ENCODE results near the gene GOLIM4. TPM values are rescaled to one million over a fixed set of nuclear protein-coding genes. Genes with fewer than 3 reads are reported as not detected.
A peak's percentile ranks its signal among the peaks of the same experiment; 100 is the strongest.

GOLIM4 gene
- total RNA-seq, 2 experiments from 2014 or later, result 1.7 to 1.9 TPM

- ChIA-PET POLR2A (no interaction called here), CTCF (no interaction called here)
- no peak for DNase-seq
- Mint-ChIP-seq H3K27ac (no peak overlapping the region), H3K36me3 (ENCODE audit: low read depth) (no peaks in the 10 kb centered on the region), H3K9me3 (no peaks in the 10 kb centered on the region), H3K27me3 (no peaks in the 10 kb centered on the region), H3K4me1 (no peaks in the 10 kb centered on the region), H3K4me3 (no peak overlapping the region)
These were observed 21.3 kb upstream of the GOLIM4 start for GRCh38 chr3:168117059-168117458.

- H3K4me3 Mint-ChIP-seq, result no peak overlapping the region
- no peaks in the 10 kb centered on the region for H3K36me3 Mint-ChIP-seq (ENCODE audit: low read depth)
- CTCF ChIA-PET, result no interaction called here
- no peak overlapping the region for H3K27ac Mint-ChIP-seq
- no peaks in the 10 kb centered on the region for H3K9me3 Mint-ChIP-seq
- POLR2A ChIA-PET, result no interaction called here
- no peaks in the 10 kb centered on the region for H3K27me3 Mint-ChIP-seq
- no peak for DNase-seq
- H3K4me1 Mint-ChIP-seq, result no peaks in the 10 kb centered on the region
These were observed 20.6 kb upstream of the GOLIM4 start for GRCh38 chr3:168116279-168116678.

- DNase-seq, result no peak
- CTCF ChIA-PET, result no interaction called here
- POLR2A ChIA-PET, result no interaction called here
- Mint-ChIP-seq H3K27me3 (no peaks in the 10 kb centered on the region), H3K36me3 (ENCODE audit: low read depth) (no peaks in the 10 kb centered on the region), H3K4me3 (no peak overlapping the region), H3K4me1 (no peaks in the 10 kb centered on the region), H3K27ac (no peak overlapping the region), H3K9me3 (no peaks in the 10 kb centered on the region)
These were observed 18.1 kb upstream of the GOLIM4 start for GRCh38 chr3:168113848-168114247.

- Mint-ChIP-seq H3K4me3 (no peak overlapping the region), H3K36me3 (ENCODE audit: low read depth) (no peaks in the 10 kb centered on the region), H3K9me3 (no peaks in the 10 kb centered on the region), H3K27ac (no peak overlapping the region), H3K27me3 (no peaks in the 10 kb centered on the region), H3K4me1 (no peaks in the 10 kb centered on the region)
- ChIA-PET CTCF (interaction anchor here (0.6 kb wide), 1 partner anchor 65 kb away, joined by 3 read pairs; no protein-coding TSS in a partner anchor), POLR2A (no interaction called here)
- DNase-seq, result no peak
These were observed 17.2 kb upstream of the GOLIM4 start for GRCh38 chr3:168112894-168113293.

- no peak overlapping the region for H3K4me3 Mint-ChIP-seq
These were observed 8.6 kb upstream of the GOLIM4 start for GRCh38 chr3:168104361-168104760.

GRCh38 chr3:168102735-168103410, 7.1 kb upstream of the GOLIM4 start:
- no peaks in the 10 kb centered on the region for H3K4me1 Mint-ChIP-seq
- H3K36me3 Mint-ChIP-seq (ENCODE audit: low read depth), result no peaks in the 10 kb centered on the region
- CTCF ChIA-PET, result no interaction called here

More at GRCh38 chr3:168104361-168104760, 8.6 kb upstream of the GOLIM4 start:
- Mint-ChIP-seq H3K4me1 (no peaks in the 10 kb centered on the region), H3K27ac (no peak overlapping the region), H3K36me3 (ENCODE audit: low read depth) (no peaks in the 10 kb centered on the region), H3K9me3 (no peaks in the 10 kb centered on the region), H3K27me3 (peaks cover 5% of the 10 kb centered on the region)
- DNase-seq, result no peak
- ChIA-PET POLR2A (no interaction called here), CTCF (no interaction called here)

GRCh38 chr3:168100777-168101492, 5.2 kb upstream of the GOLIM4 start:
- H3K27me3 Mint-ChIP-seq, result peaks cover 20% of the 10 kb centered on the region

More at GRCh38 chr3:168102735-168103410, 7.1 kb upstream of the GOLIM4 start:
- Mint-ChIP-seq H3K9me3 (no peaks in the 10 kb centered on the region), H3K27me3 (peaks cover 5% of the 10 kb centered on the region), H3K27ac (no peak overlapping the region), H3K4me3 (no peak overlapping the region)
- POLR2A ChIA-PET, result no interaction called here
- no peak for DNase-seq

GRCh38 chr3:168097381-168097780, 1.7 kb upstream of the GOLIM4 start:
- CTCF ChIA-PET, result no interaction called here

More at GRCh38 chr3:168100777-168101492, 5.2 kb upstream of the GOLIM4 start:
- H3K4me1 Mint-ChIP-seq, result peaks cover 6% of the 10 kb centered on the region
- H3K9me3 Mint-ChIP-seq, result no peaks in the 10 kb centered on the region
- H3K4me3 Mint-ChIP-seq, result no peak overlapping the region
- no peak overlapping the region for H3K27ac Mint-ChIP-seq
- no peaks in the 10 kb centered on the region for H3K36me3 Mint-ChIP-seq (ENCODE audit: low read depth)
- POLR2A ChIA-PET, result no interaction called here
- DNase-seq, result no peak
- CTCF ChIA-PET, result no interaction called here

GRCh38 chr3:168096210-168096652, 507 bp upstream of the GOLIM4 start:
- H3K36me3 Mint-ChIP-seq (ENCODE audit: low read depth), result no peaks in the 10 kb centered on the region
- H3K4me1 Mint-ChIP-seq, result peaks cover 12% of the 10 kb centered on the region
- DNase-seq, result no peak
- H3K27me3 Mint-ChIP-seq, result peaks cover 48% of the 10 kb centered on the region
- POLR2A ChIA-PET, result no interaction called here
- H3K9me3 Mint-ChIP-seq, result no peaks in the 10 kb centered on the region
- H3K27ac Mint-ChIP-seq, result no peak overlapping the region
- CTCF ChIA-PET, result no interaction called here
- H3K4me3 Mint-ChIP-seq, result peak overlapping the region; percentile 74

More at GRCh38 chr3:168097381-168097780, 1.7 kb upstream of the GOLIM4 start:
- Mint-ChIP-seq H3K36me3 (ENCODE audit: low read depth) (no peaks in the 10 kb centered on the region), H3K4me3 (no peak overlapping the region), H3K9me3 (no peaks in the 10 kb centered on the region), H3K4me1 (peaks cover 12% of the 10 kb centered on the region), H3K27ac (no peak overlapping the region), H3K27me3 (peaks cover 41% of the 10 kb centered on the region)
- DNase-seq, result no peak
- POLR2A ChIA-PET, result no interaction called here

- no peaks in the 10 kb centered on the region for H3K36me3 Mint-ChIP-seq (ENCODE audit: low read depth)
- H3K4me3 Mint-ChIP-seq, result peak overlapping the region; percentile 74
- POLR2A ChIA-PET, result no interaction called here
- no peaks in the 10 kb centered on the region for H3K9me3 Mint-ChIP-seq
- DNase-seq, result peak; percentile 26
- peak overlapping the region; percentile 26 for H3K27ac Mint-ChIP-seq
- CTCF ChIA-PET, result interaction anchor here (1.3 kb wide), 2 partner anchors 14 to 24 kb away, joined by 3 to 4 read pairs; no protein-coding TSS in a partner anchor
- peaks cover 51% of the 10 kb centered on the region for H3K27me3 Mint-ChIP-seq
- peaks cover 12% of the 10 kb centered on the region for H3K4me1 Mint-ChIP-seq
These were observed 680 bp downstream of the GOLIM4 start for GRCh38 chr3:168094877-168095610.

GRCh38 chr3:168094580-168094876, 1.2 kb downstream of the GOLIM4 start:
- peaks cover 12% of the 10 kb centered on the region for H3K4me1 Mint-ChIP-seq
- H3K9me3 Mint-ChIP-seq, result no peaks in the 10 kb centered on the region
- DNase-seq, result no peak
- CTCF ChIA-PET, result interaction anchor here (1.3 kb wide), 2 partner anchors 14 to 25 kb away, joined by 3 to 4 read pairs; no protein-coding TSS in a partner anchor
- H3K27ac Mint-ChIP-seq, result peak overlapping the region; percentile 26
- H3K4me3 Mint-ChIP-seq, result peak overlapping the region; percentile 64
- no peaks in the 10 kb centered on the region for H3K36me3 Mint-ChIP-seq (ENCODE audit: low read depth)
- H3K27me3 Mint-ChIP-seq, result peaks cover 52% of the 10 kb centered on the region
- POLR2A ChIA-PET, result no interaction called here

- no peak for DNase-seq
- Mint-ChIP-seq H3K27ac (no peak overlapping the region), H3K9me3 (no peaks in the 10 kb centered on the region), H3K36me3 (ENCODE audit: low read depth) (no peaks in the 10 kb centered on the region), H3K4me3 (no peak overlapping the region), H3K4me1 (peaks cover 12% of the 10 kb centered on the region), H3K27me3 (peaks cover 52% of the 10 kb centered on the region)
- ChIA-PET CTCF (no interaction called here), POLR2A (no interaction called here)
These were observed 1.9 kb downstream of the GOLIM4 start for GRCh38 chr3:168093790-168094189.

GRCh38 chr3:168093229-168093628, 2.5 kb downstream of the GOLIM4 start:
- no peaks in the 10 kb centered on the region for H3K9me3 Mint-ChIP-seq
- H3K4me1 Mint-ChIP-seq, result peaks cover 17% of the 10 kb centered on the region
- ChIA-PET CTCF (no interaction called here), POLR2A (no interaction called here)
- no peaks in the 10 kb centered on the region for H3K36me3 Mint-ChIP-seq (ENCODE audit: low read depth)
- peaks cover 54% of the 10 kb centered on the region for H3K27me3 Mint-ChIP-seq
- H3K27ac Mint-ChIP-seq, result no peak overlapping the region
- H3K4me3 Mint-ChIP-seq, result no peak overlapping the region
- DNase-seq, result no peak

All from activated CD4-positive, alpha-beta memory T cell treated with anti-CD3 and anti-CD28 coated beads, Interleukin-2, amount 10 ng/mL, durations not matched to agents 7 days and 5 days (primary cell).